ENCODE data around the gene GOLGA6L7.
"Not testable (repeated sequence)": the region's sequence is repeated elsewhere in the genome, so short reads cannot be mapped to it uniquely, and the experiment has no call there.

The GOLGA6L7 gene

GRCh38 chr15:28848521-28848920 lies at the start of gene GOLGA6L7:
GOLGA6L7 (minus strand) TSS chr15:28848644; CDS start chr15:28848549, 95 bp downstream.
- DNase-seq (ENCODE audit: low read depth in 2 of 2) = not testable (repeated sequence)

- DNase-seq (ENCODE audit: low read depth in 2 of 2) = no peak
These were observed 49.6 kb upstream of the GOLGA6L7 start for GRCh38 chr15:28897861-28898585.

- DNase-seq (ENCODE audit: low read depth in 2 of 2) = no peak
These were observed 48.5 kb upstream of the GOLGA6L7 start for GRCh38 chr15:28896951-28897350.

- DNase-seq (ENCODE audit: low read depth in 2 of 2) = no peak
These were observed 47.1 kb upstream of the GOLGA6L7 start for GRCh38 chr15:28895566-28895965.

- DNase-seq (ENCODE audit: low read depth in 2 of 2) = no peak
These were observed 46.7 kb upstream of the GOLGA6L7 start for GRCh38 chr15:28895146-28895545.

- no peak for DNase-seq (ENCODE audit: low read depth in 2 of 2)
These were observed 46.2 kb upstream of the GOLGA6L7 start for GRCh38 chr15:28894631-28895030.

- no peak for DNase-seq (ENCODE audit: low read depth in 2 of 2)
These were observed 44.6 kb upstream of the GOLGA6L7 start for GRCh38 chr15:28892789-28893610.

GRCh38 chr15:28891588-28891987 lies 43.1 kb upstream of the GOLGA6L7 start:
- no peak for DNase-seq (ENCODE audit: low read depth in 2 of 2)

- no peak for DNase-seq (ENCODE audit: low read depth in 2 of 2)
These were observed 42.5 kb upstream of the GOLGA6L7 start for GRCh38 chr15:28890711-28891495.

GRCh38 chr15:28890291-28890690 lies 41.8 kb upstream of the GOLGA6L7 start:
- DNase-seq (ENCODE audit: low read depth in 2 of 2) = not testable (repeated sequence)

GRCh38 chr15:28889871-28890270 lies 41.4 kb upstream of the GOLGA6L7 start:
- not testable (repeated sequence) for DNase-seq (ENCODE audit: low read depth in 2 of 2)

- DNase-seq (ENCODE audit: low read depth in 2 of 2) = no peak
These were observed 40.9 kb upstream of the GOLGA6L7 start for GRCh38 chr15:28889346-28889745.

GRCh38 chr15:28888900-28889299 lies 40.5 kb upstream of the GOLGA6L7 start:
- DNase-seq (ENCODE audit: low read depth in 2 of 2) = no peak

- DNase-seq (ENCODE audit: low read depth in 2 of 2) = no peak
These were observed 40.0 kb upstream of the GOLGA6L7 start for GRCh38 chr15:28888302-28888894.

- no peak for DNase-seq (ENCODE audit: low read depth in 2 of 2)
These were observed 39.1 kb upstream of the GOLGA6L7 start for GRCh38 chr15:28887339-28888174.

GRCh38 chr15:28886431-28887338 lies 38.2 kb upstream of the GOLGA6L7 start:
- no peak for DNase-seq (ENCODE audit: low read depth in 2 of 2)

- peak; percentile 13 to 31 for DNase-seq (ENCODE audit: low read depth in 2 of 2)
These were observed 37.4 kb upstream of the GOLGA6L7 start, which contains the start of gene APBA2 for GRCh38 chr15:28885630-28886430. APBA2 (plus strand) TSS chr15:28885974; CDS start chr15:29053885, 167,911 bp downstream.

- no peak for DNase-seq (ENCODE audit: low read depth in 2 of 2)
These were observed 36.7 kb upstream of the GOLGA6L7 start for GRCh38 chr15:28885128-28885629.

Data from stimulated activated CD4-positive, alpha-beta T cell treated with anti-CD3 and anti-CD28 coated beads, Interleukin-12 subunit alpha, Interleukin-12 subunit beta, amount 100 ng/mL, for 24 hours (primary cell).